ENCODE data around the gene KL.

Gene KL

GRCh38 chr13:33115274-33115673, 99.1 kb downstream of the KL start:
- DNase-seq, result no peak
